GM12875 (cell line): Measurements from ENCODE around the gene BNC2.
"Not testable (repeated sequence)": the region's sequence is repeated elsewhere in the genome, so short reads cannot be mapped to it uniquely, and the experiment has no call there.

ENCODE experiments used
- H3K4me3 ChIP-seq: one replicate; pipeline ENCODE4 v1.5.1; 2011; ENCODE audit warnings: low read depth, low read length, control low read depth
- CTCF ChIP-seq: IDR thresholded peaks from 2 replicates; pipeline ENCODE4 v1.5.1; 2011; ENCODE audit warnings: low read depth, mild to moderate bottlenecking, control low read depth, inconsistent platforms, low read length, moderate library complexity, borderline replicate concordance; ENCODE audit not compliant: insufficient read depth

BNC2 gene

GRCh38 chr9:16870596-16871335, at the start of gene BNC2:
BNC2 (minus strand) TSS chr9:16870670; CDS start chr9:16870648, 22 bp downstream.
- H3K4me3 ChIP-seq = peak within 1 kb of the TSS; percentile 5
- no peak for TF ChIP-seq CTCF

- no peak for TF ChIP-seq CTCF
- H3K4me3 ChIP-seq = no peak overlapping the region
Measured at GRCh38 chr9:16918920-16919319, 48.5 kb upstream of the BNC2 start.

GRCh38 chr9:16915126-16915831, 44.8 kb upstream of the BNC2 start:
- no peak for TF ChIP-seq CTCF
- no peak overlapping the region for H3K4me3 ChIP-seq

- no peak overlapping the region for H3K4me3 ChIP-seq
- no peak for TF ChIP-seq CTCF
Measured at GRCh38 chr9:16912197-16912596, 41.7 kb upstream of the BNC2 start.

- H3K4me3 ChIP-seq = not testable (repeated sequence)
Measured at GRCh38 chr9:16908206-16908605, 37.7 kb upstream of the BNC2 start.

- no peak overlapping the region for H3K4me3 ChIP-seq
- TF ChIP-seq CTCF = no peak
Measured at GRCh38 chr9:16904655-16905054, 34.2 kb upstream of the BNC2 start.

- H3K4me3 ChIP-seq = no peak overlapping the region
- no peak for TF ChIP-seq CTCF
Measured at GRCh38 chr9:16901590-16901989, 31.1 kb upstream of the BNC2 start.
